AG08396 (cell line): ENCODE data around the gene PAOX.
"Not testable (repeated sequence)": the region's sequence is repeated elsewhere in the genome, so short reads cannot be mapped to it uniquely, and the experiment has no call there.

Source experiments
- DNase-seq: peaks from one replicate; pipeline ENCODE4 v3.0.0; 2012; ENCODE audit warnings: low spot score, mixed read lengths

Gene PAOX

GRCh38 chr10:133385214-133385613, 6.2 kb downstream of the PAOX start:
- DNase-seq: no peak

DNA sequence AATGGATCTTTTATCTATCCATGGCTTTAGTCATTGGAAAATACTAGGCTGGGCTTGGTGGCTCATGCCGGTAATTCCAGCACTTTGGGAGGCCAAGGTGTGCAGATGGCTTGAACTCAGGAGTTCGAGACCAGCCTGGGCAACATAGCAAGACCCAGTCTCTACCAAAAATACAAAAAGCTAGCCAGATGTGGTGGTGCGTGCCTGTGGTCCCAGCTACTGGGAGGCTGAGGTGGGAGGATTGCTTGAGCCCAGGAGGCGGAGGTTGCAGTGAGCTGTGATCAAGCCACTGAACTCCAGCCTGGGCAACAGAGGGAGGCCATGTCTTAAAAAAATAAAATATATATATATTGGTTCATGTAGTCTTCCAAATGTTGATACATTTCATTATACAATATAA, 7.9 kb downstream of the PAOX start:
- not testable (repeated sequence) for DNase-seq

DNA sequence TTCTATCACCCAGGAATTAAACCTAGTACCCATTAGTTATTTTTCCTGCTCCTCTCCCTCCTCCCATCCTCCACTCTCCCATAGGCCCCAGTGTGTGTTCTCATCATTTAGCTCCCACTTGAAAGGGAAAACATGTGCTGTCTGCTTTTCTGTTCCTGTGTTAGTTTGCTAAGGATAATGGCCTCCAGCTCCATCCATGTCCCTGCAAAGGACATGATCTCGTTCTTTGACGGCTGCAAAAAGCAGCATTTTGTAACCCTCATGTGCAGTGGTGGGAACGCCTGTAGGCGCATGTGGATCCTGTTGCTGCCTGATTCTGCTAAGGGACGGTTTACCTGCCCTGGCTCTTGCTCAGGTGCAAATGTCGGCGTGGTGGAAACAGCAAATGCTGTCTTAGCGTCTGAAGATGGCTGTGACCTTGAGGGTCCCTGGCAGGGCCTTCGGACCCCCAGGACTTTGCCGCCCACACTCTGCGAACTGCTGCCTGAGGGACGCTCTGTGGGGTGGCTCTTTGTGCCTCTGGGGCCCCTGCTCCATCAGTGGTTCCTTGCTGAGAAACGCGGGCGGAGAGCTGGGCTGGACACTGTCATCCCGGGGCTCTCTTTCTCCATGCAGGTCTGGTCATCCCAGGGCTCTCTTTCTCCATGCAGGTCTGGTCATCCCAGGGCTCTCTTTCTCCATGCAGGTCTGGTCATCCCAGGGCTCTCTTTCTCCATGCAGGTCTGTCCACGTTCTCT, 9.3 kb downstream of the PAOX start:
- DNase-seq: no peak

- no peak for DNase-seq
Measured at GRCh38 chr10:133388973-133389818, 10.1 kb downstream of the PAOX start.

DNA sequence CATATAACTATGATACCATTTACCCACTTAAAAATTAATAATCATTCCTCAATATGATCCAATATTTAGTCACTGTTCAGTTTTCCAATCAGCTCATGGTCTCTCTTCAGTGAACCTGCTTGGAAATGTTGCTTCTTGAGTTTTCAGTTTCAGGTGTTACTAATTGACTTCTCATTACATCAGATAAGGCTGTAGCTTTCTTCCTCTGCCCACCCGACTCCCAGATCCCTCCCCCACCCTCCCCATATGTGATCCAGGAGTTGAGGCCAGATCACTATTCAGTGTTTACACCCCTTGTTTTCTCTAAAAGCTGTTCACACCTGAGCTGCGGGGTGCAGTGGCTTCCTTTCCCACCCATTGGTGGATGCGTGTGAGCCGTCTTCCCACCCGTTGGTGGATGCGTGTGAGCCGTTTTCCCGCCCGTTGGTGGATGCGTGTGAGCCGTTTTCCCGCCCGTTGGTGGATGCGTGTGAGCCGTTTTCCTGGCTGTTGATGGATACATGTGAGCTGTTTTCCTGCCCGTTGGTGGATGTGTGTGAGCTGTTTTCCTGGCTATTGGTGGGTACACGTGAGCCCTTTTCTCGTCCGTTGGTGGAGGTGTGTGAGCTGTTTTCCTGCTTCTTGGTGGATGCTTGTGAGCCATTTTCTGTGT, 11.7 kb downstream of the PAOX start:
- DNase-seq: no peak

GRCh38 chr10:133391249-133391635, 12.2 kb downstream of the PAOX start:
- DNase-seq: no peak

DNA sequence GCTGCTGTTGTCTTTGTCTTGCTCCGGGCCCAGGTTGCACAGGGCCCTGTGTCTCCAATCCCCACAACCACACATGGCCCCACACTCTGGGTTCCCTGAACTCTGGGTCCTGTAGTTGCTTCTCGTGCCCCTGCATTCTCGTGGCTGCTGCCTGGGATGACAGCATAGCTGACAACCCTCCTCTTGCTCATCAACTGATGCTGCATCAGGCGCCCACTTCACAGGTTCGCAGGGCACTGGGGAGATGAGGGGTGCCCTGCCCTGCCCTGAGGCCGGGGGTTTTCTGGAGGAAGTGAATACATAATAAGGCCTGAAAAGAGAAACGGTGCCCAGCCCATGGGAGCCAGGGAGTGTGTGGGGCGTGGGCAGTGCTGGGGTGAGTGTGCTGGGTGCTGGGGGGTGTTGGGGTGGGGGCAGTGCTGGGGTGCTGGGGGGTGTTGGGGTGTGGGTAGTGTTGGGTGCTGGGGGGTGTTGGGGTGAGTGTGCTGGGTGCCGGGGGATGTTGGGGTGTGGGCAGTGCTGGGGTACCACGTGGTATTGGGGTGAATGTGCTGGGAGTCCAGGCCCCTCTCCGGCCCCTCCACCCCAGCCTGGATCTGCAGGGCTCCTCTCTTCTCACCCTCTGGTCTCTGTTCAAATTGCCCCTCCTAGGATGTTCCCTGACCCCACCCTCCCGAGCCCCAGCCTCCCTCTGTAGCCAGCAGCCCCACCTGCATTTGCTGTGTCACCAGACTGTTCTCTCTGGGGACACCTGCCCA, 12.9 kb downstream of the PAOX start:
- no peak for DNase-seq

DNA sequence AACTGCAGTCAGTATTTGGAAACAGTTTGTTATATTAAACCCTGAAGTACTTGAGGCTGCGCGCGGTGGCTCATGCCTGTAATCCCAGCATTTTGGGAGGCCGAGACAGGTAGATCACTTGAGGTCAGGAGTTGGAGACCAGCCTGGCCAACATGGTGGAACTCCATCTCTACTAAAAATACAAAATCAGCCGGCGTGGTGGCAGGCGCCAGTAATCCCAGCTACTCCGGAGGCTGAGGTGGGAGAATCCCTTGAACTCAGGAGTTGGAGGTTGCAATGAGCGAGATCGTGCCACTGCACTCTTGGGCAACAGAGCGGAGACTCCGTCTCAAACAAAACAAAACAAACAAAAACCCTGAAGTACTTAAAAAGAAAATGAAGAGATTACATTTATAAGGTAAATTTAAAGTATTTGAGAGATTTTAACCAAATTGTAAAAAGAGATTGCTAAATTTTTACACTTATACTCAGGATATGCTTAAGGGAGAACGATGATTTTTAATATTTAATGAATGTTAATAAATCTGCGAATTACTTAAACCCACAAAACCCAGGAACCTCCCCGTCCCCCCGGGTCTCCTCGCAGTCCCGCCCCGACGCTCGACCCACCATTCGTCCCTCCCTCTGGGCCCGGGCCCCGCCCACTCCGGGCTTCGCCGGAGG, 14.5 kb downstream of the PAOX start:
- no peak for DNase-seq

DNA sequence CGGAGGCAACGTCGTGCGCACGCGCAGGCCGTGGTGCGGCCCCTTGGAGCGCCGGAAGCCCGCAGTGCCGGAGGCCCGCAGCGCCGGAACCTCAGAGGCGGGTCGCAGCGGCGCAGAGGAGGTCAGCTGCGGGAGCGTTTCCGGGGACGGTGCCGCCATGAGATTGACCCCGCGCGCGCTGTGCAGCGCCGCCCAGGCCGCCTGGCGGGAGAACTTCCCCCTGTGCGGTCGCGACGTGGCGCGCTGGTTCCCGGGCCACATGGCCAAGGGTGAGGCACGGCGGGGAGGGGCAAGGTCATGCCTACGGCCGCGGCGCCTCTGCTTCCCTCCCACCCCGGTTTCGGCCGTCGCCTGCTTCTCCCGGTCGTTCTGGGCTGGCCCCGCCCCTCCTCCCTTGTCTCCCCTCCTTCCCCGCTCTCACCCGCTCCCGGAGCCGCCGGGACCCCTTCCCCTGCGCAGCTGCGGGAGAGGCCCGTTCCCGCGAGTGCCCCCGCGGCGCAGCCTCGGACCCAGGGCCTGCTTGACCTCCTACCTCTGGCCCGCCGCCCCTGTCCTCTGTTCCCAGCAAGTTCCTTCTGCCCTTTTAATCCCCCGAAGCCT, 15.1 kb downstream of the PAOX start, which contains the start of gene MTG1:
MTG1 (plus strand) TSS at position 94 of the 600 bp plus-strand sequence; CDS start at position 158, 64 bp downstream.
- DNase-seq: peak; percentile 100

DNA sequence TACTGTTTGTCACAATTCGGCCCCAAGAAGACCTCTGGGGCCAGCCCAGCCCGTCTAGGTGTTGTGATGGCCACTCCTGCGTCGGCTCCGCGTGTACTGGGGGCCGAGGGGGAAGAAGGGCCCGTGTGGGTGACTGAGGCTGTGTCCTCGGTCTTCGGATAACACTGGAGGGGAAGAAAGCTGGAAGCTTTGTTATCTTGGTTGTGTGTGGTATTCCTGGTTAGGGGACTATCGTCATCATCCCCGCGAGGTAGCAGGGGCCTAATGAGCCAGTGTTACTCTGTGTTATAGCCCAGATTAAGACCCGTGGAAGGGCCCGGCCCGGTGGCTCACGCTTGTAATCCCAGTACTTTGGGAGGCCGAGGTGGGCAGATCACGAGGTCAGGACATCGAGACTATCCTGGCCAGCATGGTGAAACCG, 15.7 kb downstream of the PAOX start:
- DNase-seq: no peak

- no peak for DNase-seq
Measured at GRCh38 chr10:133396035-133396624, 17.1 kb downstream of the PAOX start.

GRCh38 chr10:133397938-133398337, 18.9 kb downstream of the PAOX start:
- DNase-seq: no peak

DNA sequence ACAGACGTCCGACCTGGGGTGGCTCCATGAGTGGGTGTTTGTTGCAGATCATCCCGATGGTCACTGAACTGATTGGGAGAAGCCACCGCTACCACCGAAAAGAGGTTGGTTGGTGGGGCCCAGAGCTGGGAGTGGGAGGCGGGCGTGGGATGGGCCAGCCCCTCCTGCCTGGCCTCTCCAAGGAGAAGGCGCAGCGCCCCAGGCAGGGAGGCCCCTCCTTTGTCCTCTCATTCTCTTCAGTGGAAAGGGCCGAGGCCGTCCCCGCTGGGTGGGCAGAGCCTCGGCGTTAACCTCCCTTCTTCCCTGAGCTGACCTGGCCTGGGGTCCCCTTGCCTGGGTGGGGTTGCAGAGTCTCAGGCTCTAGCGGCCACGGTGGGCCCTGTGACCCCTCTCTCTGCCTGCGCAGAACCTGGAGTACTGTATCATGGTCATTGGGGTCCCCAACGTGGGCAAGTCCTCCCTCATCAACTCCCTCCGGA, 20.1 kb downstream of the PAOX start:
- DNase-seq: no peak

GRCh38 chr10:133400624-133401424, 21.8 kb downstream of the PAOX start:
- DNase-seq: no peak

GRCh38 chr10:133401500-133401899, 22.4 kb downstream of the PAOX start:
- no peak for DNase-seq

GRCh38 chr10:133401981-133402725, 23.1 kb downstream of the PAOX start:
- DNase-seq: no peak

DNA sequence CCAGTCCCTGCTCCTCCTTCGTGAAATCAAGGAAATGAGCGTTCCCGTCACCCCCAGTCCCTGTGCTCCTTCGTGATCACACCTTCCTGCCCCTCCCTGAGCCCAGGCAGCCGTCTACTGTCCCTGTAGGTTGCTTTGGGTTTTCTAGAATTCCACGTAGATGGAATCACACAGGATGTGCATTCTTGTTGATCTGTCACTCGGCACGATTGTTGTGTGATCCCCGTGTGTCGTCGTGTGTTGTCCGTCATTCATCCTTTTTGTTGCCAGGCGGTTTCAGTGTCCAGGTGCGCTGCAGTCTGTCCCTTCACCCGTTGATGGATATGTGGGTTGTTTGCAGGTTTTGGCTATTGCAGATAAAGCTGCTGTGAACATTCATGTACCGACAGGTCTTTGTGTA, 24.3 kb downstream of the PAOX start:
- DNase-seq: no peak

DNA sequence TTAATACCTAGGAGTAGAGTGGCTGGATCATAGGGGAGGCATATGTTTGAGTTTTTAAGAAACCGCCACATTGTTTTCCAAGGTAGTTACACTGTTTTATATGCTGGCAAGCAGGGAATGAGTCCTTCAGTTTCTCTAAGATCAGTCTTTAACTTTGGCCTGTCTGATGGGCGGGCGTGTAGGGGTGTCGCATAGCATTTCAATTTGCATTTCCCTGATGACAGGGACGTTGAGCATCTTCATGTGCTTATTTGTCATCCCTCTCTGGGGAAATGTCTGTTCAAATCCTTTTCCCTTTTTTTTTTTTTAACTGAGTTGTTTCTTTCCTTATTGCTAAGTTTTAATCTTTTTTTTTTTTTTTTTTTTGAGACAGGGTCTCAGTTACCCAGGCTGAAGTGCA, 24.7 kb downstream of the PAOX start:
- DNase-seq: no peak

GRCh38 chr10:133405272-133405671, 26.2 kb downstream of the PAOX start:
- DNase-seq: peak; percentile 21
